SK-N-SH (cell line): Measurements from ENCODE around the gene C1QTNF9.

Experiments used
- EP300 ChIP-seq, 2 experiments: IDR thresholded peaks; 2 replicates each; pipeline versions ENCODE4 v1.4.0 to v1.6.1; 2012; ENCODE audit warnings: borderline replicate concordance in 1 of 2, low read depth in 1 of 2, low read length in 1 of 2
- MXI1 ChIP-seq: IDR thresholded peaks from 2 replicates; pipeline ENCODE4 v1.6.1; 2012; ENCODE audit warnings: mild to moderate bottlenecking, low read depth, low read length, improper control_type of control experiment
- TF ChIP-seq, protein P1 (sequence below): fragments of 200-600 bp; sonication (generic); IDR thresholded peaks from 2 replicates; pipeline ENCODE4 v1.6.1; 2017; ENCODE audit warnings: antibody characterized with exemption, mild to moderate bottlenecking, moderate library complexity
- TF ChIP-seq, protein P2 (sequence below): IDR thresholded peaks from 2 replicates; pipeline ENCODE4 v1.4.0; 2012; ENCODE audit warnings: low read depth, borderline replicate concordance

DNA sequence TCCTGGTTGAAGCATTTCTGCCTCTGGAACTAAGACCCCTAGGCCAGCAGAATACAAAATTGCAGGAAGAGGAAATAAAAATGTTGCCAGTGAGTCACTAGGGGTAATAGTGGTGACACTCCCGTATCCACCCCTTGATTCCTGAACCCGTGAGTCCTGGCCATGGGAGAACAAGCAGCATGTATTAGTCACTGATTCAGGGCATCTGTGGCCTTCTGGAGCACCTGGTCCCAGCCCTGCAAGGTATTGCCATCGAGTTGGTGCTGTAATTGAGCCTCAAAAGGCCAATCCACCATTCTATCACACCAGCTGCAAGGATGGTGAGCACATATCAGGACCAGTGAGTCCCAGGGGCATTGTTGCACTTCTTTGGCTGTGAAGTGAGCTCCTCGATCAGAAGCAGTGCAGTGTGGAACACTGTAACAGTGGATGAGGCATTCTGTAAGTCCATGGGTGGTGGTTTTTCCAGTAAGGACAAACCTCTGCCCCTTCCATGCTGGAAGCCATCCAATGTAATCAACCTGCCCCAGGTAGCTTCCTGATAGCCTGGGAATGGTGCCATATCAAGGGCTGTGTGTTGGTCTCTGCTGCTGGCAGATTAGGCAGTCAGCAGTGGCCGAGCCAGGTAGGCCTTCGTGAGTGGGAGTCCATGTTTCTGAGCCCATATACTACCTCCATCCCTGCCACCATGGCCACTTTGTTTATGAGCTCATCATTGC lies 39.6 kb downstream of the C1QTNF9 start:
- TF ChIP-seq, protein P1, sequence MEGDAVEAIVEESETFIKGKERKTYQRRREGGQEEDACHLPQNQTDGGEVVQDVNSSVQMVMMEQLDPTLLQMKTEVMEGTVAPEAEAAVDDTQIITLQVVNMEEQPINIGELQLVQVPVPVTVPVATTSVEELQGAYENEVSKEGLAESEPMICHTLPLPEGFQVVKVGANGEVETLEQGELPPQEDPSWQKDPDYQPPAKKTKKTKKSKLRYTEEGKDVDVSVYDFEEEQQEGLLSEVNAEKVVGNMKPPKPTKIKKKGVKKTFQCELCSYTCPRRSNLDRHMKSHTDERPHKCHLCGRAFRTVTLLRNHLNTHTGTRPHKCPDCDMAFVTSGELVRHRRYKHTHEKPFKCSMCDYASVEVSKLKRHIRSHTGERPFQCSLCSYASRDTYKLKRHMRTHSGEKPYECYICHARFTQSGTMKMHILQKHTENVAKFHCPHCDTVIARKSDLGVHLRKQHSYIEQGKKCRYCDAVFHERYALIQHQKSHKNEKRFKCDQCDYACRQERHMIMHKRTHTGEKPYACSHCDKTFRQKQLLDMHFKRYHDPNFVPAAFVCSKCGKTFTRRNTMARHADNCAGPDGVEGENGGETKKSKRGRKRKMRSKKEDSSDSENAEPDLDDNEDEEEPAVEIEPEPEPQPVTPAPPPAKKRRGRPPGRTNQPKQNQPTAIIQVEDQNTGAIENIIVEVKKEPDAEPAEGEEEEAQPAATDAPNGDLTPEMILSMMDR: no peak
- TF ChIP-seq EP300 (IDR thresholded peaks at IDR 0.05; ENCODE audit: borderline replicate concordance in 1 of 2, low read depth in 1 of 2, low read length in 1 of 2): no peak
- no peak for TF ChIP-seq MXI1
- TF ChIP-seq, protein P2, sequence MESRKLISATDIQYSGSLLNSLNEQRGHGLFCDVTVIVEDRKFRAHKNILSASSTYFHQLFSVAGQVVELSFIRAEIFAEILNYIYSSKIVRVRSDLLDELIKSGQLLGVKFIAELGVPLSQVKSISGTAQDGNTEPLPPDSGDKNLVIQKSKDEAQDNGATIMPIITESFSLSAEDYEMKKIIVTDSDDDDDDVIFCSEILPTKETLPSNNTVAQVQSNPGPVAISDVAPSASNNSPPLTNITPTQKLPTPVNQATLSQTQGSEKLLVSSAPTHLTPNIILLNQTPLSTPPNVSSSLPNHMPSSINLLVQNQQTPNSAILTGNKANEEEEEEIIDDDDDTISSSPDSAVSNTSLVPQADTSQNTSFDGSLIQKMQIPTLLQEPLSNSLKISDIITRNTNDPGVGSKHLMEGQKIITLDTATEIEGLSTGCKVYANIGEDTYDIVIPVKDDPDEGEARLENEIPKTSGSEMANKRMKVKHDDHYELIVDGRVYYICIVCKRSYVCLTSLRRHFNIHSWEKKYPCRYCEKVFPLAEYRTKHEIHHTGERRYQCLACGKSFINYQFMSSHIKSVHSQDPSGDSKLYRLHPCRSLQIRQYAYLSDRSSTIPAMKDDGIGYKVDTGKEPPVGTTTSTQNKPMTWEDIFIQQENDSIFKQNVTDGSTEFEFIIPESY: no peak
